NCI-H2107 (cell line): Measurements from ENCODE around the gene SH2D2A.

ENCODE experiments used
- DNase-seq: peaks from one replicate; lab custom pipeline; 2025; lab: John Stamatoyannopoulos, UW

Gene SH2D2A

GRCh38 chr1:156847591-156848460 is 31.2 kb upstream of the SH2D2A start:
- DNase-seq = no peak

GRCh38 chr1:156846643-156847042 is 30.0 kb upstream of the SH2D2A start:
- no peak for DNase-seq

GRCh38 chr1:156845953-156846545 is 29.4 kb upstream of the SH2D2A start:
- DNase-seq = no peak

GRCh38 chr1:156845055-156845952 is 28.7 kb upstream of the SH2D2A start:
- DNase-seq = no peak

- DNase-seq = no peak
Observed at GRCh38 chr1:156844638-156845037, 28.0 kb upstream of the SH2D2A start.

- DNase-seq = no peak
Observed at GRCh38 chr1:156844102-156844501, 27.5 kb upstream of the SH2D2A start.

- DNase-seq = no peak
Observed at GRCh38 chr1:156842618-156843300, 26.1 kb upstream of the SH2D2A start.

GRCh38 chr1:156841295-156841855 is 24.7 kb upstream of the SH2D2A start:
- no peak for DNase-seq

GRCh38 chr1:156840898-156841279 is 24.2 kb upstream of the SH2D2A start:
- DNase-seq = no peak

GRCh38 chr1:156840186-156840897 is 23.7 kb upstream of the SH2D2A start:
- no peak for DNase-seq

GRCh38 chr1:156839426-156840109 is 22.9 kb upstream of the SH2D2A start:
- DNase-seq = no peak

GRCh38 chr1:156838972-156839371 is 22.3 kb upstream of the SH2D2A start:
- DNase-seq = peak; percentile 11

- no peak for DNase-seq
Observed at GRCh38 chr1:156836892-156837291, 20.2 kb upstream of the SH2D2A start.

- DNase-seq = no peak
Observed at GRCh38 chr1:156836041-156836654, 19.5 kb upstream of the SH2D2A start.

- DNase-seq = no peak
Observed at GRCh38 chr1:156834322-156834721, 17.7 kb upstream of the SH2D2A start.

GRCh38 chr1:156833603-156834002 is 17.0 kb upstream of the SH2D2A start:
- DNase-seq = peak; percentile 12

- DNase-seq = no peak
Observed at GRCh38 chr1:156832434-156832833, 15.8 kb upstream of the SH2D2A start.

GRCh38 chr1:156828400-156829124 is 11.9 kb upstream of the SH2D2A start:
- DNase-seq = no peak

- DNase-seq = no peak
Observed at GRCh38 chr1:156826630-156827029, 10.0 kb upstream of the SH2D2A start.
